HG03280 (cell line): Measurements from ENCODE around the gene COL13A1.

Source experiments
- ATAC-seq: cut with Tn5 transposase; IDR thresholded peaks from one replicate; pipeline ENCODE4 v1.9.1; 2021; ENCODE audit warnings: mild to moderate bottlenecking, moderate library complexity; ENCODE audit not compliant: unreplicated experiment

Gene COL13A1

DNA sequence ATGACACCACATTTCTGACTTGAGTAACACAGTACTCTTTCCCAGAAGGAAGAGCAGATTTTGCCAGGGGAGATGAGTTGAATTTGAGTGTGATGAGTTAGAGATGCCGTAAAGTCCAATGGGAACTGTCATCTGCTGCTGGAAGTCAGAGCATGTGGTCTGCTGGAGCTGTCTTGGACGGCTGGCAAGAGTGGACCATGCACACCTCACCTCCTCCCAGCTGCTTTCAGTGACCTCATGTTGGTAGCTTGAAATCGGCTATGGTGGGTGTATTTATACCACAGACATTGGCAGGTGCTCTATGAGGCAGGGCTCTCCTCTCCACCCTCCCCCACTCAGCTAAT, 82.3 kb downstream of the COL13A1 start:
- no peak for ATAC-seq

DNA sequence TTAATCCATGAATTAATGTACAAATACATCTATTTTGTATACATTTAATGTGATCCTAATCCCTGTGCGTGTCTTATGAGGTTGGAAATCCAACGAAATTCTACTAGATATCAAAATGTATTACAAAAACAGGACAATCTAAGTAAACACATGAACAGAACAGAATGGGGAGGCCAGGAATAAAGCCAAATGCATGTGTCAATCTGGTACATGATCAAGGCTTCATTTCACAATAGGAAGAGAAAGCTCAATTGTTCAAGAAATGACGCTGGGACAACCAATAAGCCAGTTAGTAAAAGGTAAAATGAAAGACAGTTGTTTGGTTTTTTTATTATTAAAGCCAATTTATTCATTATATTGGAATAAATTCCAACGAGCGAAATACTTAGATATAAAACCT, 83.0 kb downstream of the COL13A1 start:
- no peak for ATAC-seq

DNA sequence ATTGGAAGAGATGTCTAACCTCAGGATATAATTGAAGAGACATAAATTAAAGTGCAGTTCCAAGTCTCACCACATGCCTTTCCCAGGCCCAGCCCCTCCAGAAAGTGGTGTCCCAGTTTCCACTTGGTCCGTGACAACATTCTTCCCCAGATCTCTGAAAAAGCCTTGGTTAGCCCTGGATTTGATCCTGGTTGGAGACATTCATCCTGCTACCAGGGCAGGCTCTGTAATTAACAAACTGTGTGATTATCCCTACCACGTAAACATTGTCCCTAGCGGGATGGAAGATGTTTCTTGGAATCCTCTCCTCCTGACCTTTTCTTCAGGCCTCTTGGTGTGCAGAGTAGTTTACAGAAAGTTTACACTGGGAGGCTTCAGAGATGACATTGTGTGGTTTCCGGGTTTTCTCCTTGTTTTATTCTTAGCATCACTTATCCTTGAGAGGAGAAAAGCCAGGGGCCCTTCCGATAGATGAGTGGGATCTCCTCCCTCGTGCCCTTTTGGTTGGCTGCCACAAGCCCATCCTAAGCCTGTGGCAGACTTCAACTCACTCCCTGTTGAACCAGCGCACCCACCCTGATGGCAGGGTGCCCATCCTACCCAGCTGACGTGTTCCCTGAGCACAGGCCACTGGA, 83.8 kb downstream of the COL13A1 start:
- no peak for ATAC-seq

DNA sequence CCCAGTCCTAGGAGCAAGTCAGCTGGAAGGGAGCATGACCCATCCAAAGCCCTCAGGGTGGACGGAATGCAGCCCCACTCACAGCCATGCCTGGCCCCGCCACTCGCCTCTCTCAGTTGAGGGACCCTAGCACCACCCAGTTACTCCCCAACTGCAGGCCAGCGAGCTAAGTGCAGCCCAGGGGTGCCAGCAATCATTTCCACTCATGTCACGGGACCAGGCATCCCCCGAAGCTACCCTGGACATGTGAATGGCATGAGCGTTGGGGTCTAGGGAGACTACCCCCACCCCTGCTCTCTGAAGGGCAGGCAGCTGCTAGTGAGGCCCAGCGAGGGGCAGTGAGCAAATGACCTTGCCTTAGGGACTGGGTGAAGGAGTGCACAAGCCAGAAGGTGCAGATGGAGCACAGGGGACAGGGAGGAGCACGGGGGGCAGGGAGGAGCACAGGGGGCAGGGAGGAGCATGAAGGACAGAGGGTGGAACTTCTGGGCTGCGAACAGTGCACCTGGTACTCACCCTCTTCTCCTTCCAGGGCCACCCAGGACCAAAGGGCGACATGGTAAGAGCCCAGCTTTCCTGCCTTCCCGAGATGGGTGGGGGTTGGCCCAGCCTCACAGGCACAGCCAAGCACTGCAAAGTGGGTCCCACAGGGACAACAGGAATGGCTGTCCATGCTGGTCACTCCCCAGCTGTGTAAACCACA, 87.3 kb downstream of the COL13A1 start:
- no peak for ATAC-seq

DNA sequence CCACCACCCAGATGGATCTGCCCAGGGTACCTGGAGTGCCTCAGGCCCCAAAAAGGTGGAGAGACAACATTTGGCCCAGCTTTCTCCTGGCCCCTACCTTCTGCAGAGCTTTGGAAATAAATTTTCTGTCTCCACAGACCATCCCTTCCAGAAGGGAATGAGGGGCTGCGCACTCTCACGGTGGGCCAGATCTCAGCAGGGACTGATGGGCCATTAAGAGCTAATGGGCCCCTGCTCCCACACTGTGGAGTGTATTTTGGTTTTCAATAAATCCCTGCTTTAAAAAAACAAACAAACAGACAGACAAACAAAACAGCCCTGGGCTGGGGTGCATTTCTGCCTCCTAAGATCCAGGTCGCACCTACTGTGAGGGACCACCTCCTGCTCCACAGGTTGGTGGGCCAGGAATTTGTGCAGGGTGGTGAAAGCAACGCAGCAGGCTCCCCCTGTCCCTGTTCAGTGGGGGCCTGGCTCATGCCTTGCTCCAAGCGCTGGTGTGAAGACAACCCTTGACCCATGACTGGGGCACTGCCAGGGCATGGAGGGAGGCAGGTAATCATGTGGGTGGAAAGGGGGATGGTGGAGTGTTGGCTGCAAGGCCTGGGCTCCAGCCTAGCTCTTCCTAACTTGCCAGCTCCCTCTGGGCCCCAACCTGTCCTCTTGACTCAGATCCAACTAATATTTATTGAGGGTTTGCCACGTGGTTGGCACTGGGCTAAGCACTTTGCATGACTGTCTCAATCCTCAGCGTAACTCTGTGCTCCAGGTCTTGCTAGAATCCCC, 88.5 kb downstream of the COL13A1 start:
- ATAC-seq, result no peak

DNA sequence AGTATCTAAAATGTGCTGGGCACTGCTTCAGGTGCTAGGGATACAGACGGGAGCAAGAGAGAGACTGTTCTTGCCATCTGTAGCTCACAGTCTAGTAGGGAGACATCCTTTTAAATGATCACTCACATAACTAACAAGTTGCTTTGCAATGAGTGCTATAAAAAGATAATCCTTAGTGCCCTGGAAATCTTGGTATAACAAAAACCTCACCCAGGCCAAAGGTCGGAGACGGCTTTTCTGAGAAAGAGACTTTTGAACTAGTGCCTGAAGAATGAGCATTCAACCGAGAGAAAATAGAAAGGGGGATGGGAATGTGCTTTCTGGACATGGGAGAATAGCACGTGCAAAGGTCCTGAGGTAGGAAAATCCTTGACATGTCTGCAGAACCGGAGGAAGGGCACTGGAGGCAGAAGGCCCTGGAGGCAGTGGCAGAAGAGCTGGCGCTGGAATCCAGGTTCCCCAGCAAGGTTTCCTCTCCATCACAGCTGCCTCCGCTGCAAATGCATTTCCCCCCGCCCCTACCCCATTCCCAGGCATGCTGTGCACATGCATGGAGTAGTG, 89.4 kb downstream of the COL13A1 start:
- ATAC-seq, result no peak

DNA sequence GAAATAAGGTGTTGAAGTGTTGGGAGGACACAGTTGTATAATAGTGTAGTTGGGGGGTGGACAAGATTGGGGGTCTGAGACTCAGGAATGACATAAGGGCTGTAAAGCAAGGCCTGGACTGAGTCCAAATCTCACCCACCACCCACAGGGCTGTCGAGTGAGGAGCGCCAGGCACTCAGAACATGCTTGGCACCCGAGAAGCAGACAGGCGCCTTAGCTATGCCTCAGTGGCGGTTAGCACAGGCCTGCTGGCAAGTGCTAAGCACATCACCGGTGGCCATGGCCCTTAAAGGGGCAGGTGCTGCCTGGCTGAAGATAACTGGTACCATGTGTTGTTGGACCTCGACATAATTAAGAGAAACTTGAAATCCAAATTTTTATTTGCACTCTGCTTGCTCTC, 90.7 kb downstream of the COL13A1 start:
- no peak for ATAC-seq

DNA sequence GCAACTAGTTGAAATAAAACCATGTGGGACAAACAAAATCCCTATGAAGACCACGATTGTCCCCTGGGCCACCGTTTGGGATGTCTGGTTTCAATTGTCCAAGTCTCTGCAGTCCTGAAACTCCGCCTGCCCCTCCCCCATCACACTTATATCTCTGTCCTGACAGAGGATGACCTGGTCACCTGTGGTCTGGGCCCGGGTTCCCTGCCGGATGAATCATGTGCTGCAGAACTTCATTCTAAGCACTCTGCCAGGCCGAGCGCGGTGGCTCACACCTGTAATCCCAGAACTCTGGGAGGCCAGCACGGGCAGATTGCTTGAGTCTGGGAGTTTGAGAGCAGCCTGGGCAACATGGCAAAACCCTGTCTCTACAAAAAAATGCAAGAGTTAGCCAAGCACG, 91.1 kb downstream of the COL13A1 start:
- no peak for ATAC-seq

DNA sequence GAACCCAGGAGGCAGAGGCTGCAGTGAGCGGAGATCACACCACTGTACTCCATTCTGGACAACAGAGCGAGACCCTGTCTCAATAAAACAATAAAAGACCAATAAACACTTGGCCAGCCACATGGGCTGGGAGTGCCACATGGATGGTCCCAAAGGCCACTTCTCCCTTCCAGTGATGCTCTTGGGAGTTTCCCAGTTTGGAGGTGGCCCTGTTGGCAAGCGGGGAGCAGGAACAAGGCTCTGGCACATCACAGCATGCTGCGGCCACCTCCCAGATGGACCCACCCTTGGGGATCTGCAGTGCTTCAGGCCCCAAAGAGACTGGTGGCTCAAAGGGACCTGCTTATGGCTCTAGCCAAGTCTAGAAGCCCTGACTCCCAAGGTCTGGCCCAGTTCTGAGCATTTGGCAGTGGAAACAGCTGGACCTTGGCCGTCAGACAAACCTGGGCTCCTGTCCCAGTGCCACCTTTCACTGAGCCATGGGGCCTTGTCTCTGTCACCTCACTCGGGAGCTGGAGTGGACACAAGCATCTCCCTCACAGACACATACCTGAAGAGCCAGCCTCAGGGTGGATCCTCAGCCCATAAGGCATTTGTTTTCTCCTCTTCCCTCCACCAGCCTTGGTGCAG, 91.7 kb downstream of the COL13A1 start:
- ATAC-seq, result no peak

DNA sequence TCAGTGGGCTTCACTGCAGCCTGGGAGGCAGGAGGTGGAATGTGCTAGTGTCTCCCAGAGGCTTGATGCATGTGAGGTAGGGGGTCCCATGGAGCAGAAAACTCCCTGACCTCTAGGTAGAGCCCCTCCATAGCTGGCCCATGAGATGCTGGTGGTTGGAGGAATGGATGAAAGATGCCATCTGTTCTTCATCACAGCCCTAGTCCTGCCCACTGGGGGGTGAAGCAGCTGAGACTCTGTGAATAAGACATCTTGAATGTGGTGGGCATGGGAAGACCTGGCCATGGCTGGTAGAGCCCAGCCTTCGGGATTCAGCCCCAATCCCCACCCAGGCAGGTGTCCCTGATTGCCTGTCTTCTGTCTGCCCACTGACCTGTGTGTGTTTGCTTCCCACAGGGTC, 92.5 kb downstream of the COL13A1 start:
- no peak for ATAC-seq

DNA sequence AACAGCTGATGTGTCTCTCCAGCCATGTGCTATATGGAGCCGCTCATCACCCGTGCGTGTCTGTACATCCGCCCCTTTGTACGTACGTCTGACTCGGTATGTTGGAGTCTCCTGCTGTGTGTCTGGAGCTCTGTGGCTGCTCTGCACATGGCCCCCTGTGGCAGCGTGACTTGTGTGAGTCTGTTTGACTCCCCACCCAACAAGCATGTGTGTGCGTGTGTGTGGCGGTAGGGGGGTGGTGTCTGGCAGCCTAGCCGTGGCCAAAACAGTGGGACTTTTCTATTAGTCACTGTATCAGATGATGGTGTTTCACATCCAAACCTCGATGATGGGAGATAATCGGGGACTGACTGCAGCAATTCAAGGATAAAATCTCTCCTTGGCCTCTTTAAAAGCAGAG, 94.1 kb downstream of the COL13A1 start:
- no peak for ATAC-seq

DNA sequence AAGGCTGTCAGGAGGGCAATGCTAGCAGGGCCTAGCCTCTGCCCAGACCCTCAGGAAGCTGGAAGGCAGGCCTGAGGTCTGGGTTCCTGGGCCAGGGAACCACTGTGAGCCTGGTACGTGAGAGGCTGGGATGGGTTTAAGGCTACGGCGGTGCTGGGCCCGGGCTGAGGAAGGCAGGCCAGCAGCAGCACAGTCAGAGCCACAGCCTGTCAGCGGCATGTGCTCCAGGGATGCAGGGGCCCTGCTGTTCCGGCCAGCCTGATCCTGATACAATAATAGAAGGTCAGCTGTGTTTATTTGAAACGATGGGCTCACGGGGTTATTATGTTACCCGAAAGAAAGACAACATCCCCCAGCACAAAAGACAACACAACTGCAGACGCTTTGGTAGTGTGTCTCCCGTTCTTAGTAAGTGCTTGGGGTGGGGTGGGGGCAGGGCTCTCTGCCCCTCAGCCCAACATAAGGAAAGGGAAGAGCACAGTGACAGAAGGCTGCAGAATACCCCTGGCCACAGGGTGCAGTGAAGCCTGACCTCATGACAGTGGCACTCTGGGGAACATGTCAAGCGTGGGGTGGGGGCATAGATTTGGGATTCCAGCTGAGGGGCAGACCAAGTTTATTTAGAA, 95.0 kb downstream of the COL13A1 start:
- no peak for ATAC-seq

DNA sequence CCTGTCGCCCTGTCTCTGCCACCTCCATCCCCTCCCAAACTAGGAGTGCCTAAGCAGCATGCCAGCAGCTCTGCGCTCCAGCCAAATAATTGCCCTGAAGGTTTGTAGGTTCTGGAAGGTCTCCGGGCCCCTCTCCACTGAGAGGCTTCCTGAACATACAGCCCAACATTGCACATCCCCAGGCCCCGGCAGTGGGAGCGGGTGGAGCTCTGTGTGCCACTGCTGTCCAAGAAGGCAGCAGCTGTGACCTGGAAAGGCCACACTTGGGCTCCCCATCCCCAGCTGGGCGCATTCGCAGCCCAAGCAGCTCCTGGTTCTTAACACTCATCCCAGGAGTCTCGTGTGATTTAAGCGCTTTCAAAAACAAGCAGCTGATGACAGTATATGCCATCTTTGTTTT, 95.7 kb downstream of the COL13A1 start:
- no peak for ATAC-seq

DNA sequence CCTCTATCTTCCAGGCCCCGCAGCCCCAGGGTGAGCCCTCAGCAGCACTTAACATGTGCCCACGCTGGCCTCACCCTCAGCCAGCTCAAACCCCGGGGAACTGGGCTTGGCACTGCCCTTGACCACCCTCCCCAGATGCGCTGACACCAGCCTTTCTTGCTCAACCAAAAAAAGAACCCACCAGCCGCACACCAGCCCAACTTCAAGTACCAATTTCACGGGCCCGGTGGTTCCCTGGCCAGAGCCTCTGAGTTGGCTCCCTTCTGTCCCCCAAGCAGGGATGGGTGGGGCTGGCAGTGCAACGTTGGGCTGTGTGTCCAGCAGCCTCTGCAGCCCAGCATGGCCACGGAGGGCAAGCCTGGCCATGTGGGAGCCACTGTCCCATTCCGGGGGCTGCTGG, 96.3 kb downstream of the COL13A1 start:
- ATAC-seq, result no peak

DNA sequence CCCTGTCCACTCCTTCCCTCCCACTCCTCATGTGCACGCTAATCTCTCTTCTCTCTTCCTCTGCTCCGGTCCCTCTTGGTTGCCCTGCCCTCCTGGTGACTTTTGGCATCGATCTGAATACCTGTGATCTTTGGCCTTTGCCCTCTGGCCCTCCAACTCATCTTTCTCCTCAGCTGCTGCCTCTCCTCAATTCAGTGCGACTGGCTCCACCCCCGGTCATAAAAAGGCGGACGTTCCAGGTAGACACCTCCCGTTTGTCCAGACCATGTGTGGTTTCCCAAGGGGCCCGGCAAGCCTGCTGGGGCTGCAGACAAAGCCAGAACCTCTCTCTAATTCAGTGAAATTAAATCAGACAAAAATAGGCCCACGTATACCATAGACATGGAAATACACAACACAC, 96.8 kb downstream of the COL13A1 start:
- no peak for ATAC-seq

DNA sequence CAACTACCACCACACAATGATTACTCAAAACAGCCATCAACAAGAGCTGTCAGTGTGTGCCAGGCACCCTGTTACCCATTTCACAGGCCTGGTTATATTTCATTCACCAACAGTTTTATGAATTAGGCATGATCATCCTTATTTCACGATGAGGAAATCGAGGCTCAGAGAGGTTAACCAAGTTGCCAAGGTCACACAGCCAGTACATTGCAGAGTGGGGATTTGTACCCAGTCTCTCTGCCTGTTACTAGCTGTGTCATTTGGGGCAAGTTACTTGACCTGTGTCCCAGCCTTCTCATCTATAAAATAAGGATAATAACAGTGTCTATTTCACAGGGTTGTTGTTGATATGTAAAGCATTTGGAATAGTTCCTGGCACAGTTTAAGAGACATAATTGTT, 97.2 kb downstream of the COL13A1 start:
- ATAC-seq, result no peak

DNA sequence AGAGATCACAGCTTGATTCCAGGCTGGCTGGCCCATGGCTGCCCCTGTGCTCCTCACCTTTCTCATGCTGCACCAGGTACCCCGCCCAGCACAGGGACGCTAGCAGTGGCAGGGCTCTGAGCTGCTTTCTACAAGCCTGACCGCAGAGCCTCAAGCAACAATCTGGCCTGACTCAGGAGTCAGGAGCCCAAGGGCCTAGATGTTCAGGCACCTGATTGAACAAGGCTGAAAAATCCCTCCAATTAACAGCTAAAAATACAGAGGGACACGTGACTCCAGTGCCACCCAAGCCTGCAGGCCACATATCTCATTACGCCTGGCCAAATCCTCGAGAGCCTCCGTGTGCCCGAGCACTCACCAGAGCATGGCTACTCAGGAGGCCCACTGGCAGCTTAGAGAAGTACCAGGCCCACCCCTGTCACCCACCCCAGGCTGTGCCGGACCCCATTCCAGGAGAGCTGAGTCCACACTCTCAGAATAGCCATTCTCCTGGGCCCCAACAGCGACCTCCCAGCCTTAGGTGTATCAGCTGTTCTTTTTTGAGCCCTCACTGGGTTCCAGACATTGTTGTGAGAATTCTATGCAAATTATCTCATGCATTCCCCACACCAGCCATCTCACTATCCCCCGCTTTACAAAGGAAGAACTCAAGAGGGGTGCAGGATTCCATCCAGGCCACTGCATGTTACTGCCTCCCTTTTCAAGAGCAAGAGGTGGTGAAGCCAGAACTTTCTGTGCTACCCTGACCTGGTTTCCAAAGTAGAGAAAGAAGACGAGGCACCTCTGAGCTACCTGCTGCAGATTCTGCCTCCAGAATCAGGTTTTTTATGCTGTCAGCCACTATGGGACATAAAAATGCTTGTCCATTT, 98.3 kb downstream of the COL13A1 start:
- ATAC-seq, result no peak

DNA sequence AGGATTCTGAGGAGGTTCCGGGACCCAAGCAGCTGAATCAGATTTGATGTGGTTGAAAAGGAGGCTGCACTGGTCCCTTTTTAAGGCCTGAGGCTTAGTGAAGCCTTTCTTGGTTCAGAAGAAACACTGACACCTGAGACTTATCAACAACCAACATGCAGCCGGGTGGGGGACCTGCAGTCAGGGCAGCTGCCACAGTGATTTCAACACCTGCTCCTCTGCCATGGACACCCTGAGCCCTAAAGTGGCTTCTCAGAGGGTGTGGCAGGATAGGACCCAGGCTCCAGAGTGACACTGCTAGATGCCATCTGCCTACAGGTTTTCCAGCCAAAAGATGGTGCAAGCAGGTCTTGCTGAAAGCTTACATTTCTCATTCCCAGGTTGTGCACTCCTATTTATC, 99.3 kb downstream of the COL13A1 start:
- no peak for ATAC-seq

DNA sequence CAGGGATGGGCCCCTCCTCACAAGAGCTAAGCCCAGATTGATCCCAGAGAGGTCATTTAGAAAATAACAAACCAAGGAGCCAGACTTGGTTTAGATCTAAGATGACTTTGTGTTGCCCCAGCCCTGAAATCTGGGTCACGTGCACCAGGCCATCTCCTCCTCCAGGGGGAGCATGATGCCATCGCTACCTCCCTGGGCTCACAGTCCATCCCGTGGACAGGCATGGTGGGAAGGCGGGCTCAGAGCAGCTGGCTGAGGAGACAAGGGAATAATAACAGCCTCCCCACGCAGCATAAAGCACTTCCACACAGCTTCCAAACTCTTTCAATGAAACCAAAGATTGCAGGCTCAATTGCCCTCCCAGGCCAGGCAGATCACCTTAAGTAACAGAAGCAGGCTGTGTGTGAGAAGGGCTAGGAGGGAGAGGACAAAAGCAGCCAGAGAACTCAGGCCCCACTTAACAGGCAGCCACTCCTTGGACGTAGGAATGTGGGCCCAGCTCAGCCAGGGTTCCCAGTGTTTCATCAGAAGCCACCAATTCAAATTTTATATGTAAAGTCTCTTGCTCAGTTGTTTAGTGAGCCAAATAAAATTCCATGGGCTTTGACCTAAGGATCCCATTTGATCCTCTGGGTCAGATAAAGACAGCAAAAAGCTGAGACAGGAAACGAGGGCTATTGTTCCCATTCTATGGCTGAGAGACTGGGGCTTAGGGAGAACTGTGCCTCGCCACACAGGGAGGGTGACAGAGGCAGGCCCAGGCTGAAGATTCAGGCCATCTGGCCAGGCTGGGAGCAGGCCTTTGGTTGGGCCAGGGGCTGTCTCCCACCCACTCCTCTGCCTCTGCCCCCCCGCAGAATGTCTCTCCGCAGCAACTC, 100.2 kb downstream of the COL13A1 start:
- no peak for ATAC-seq
